Stimulated activated CD8-positive, alpha-beta memory T cell treated with anti-CD3 and anti-CD28 coated beads, Interleukin-7, amount 100 ng/mL, for 4 hours (primary cell): ENCODE data around the gene CAPN11.
"Not testable (repeated sequence)": the region's sequence is repeated elsewhere in the genome, so short reads cannot be mapped to it uniquely, and the experiment has no call there.

ENCODE experiments used
- DNase-seq, 2 donors: peaks; one replicate each; pipeline ENCODE4 v3.0.0-alpha.2; 2020; ENCODE audit warnings: low read depth in 2 of 2

Gene CAPN11

DNA sequence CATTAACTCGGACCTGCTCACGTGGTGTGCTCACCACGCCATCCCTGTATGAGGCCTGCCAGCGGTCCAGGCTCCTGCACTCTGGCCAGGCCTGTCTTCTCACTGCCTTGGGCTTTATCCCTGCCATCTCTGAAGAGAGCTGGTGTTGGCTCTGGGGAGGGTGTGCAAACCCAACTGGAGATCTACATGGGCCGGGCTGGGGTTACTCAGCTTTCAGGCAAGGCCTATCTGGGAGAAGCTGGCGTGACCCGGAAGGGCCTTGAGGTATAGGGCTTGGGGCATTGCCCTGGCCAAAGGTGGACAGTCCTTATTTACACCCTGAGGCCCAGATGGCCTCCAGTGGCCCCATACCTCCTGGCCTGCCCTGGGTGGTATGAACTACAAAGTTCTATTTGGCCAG lies 69.8 kb downstream of the CAPN11 start:
- DNase-seq = no peak

DNA sequence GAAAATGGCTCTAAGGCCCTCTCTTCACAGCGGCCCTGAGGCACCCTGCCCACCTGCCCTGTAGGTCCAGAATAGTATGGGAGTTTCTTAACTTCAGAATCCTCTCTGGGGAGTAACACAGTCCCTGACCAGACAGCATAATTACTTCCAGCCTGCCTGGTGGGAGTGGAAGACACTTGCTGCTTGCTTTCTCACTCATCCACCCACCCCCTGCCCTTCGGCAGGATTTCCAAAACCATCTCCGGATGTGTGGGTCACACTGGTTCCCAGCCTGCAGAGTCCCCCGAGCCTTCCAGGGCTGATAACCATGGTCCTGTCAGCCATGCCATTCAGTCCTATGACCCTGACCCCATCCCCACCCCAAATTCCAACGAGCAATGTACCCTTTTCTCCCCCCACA lies 70.2 kb downstream of the CAPN11 start:
- no peak for DNase-seq

DNA sequence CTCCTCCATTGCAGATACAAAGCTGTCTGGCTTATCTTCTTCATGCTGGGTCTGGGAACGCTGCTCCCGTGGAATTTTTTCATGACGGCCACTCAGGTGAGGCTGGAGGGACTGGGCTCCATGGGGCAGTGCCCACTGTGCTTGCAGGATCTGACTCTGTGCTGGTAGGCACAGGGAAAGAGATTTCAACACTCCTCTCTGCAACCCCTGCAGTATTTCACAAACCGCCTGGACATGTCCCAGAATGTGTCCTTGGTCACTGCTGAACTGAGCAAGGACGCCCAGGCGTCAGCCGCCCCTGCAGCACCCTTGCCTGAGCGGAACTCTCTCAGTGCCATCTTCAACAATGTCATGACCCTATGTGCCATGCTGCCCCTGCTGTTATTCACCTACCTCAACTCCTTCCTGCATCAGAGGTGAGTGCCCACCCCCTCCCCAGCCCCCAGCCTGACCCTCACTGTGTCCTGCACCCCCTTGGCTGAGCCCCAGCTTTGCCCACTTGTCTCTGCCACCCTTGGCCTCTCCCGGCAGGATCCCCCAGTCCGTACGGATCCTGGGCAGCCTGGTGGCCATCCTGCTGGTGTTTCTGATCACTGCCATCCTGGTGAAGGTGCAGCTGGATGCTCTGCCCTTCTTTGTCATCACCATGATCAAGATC lies 70.9 kb downstream of the CAPN11 start:
- no peak for DNase-seq

DNA sequence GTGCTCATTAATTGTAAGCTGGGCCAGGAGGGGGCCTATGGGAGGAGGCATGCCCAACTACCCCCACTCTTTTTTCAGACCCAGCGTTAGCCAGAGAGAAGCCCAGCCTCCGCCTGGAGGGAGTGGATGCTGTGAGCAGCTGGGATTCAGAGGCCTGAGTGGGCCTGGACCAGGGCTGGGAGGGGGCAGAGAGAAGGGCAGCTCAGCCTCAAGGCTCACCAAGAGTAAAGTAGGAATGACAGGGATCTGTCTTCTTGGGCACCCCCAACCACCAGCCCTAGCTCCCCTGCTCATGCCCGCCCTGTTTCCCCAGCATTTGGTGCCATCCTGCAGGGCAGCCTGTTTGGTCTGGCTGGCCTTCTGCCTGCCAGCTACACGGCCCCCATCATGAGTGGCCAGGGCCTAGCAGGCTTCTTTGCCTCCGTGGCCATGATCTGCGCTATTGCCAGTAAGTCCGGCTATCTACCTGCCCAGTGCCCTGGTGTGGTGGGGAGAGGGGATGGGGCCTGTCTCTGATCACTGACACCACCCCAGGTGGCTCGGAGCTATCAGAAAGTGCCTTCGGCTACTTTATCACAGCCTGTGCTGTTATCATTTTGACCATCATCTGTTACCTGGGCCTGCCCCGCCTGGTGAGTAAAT lies 71.5 kb downstream of the CAPN11 start:
- DNase-seq = no peak

DNA sequence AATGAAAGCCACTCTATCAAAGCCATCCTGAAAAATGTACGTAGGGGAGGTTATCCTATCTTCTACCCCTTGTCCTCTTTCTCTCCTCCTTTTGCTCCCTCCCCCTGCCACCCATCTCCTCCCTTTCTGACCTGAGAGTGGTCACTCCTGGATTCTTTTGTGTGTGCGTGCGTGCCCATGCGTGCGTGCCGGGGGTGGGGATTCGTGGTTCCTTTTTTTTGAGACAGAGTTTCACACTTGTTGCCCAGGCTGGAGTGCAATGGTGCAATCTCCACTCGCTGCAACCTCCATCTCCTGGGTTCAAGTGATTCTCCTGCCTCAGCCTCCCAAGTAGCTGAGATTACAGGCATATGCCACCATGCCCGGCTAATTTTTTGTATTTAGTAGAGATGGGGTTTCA lies 72.8 kb downstream of the CAPN11 start:
- DNase-seq = not testable (repeated sequence)

GRCh38 chr6:44232676-44233566 lies 74.3 kb downstream of the CAPN11 start:
- no peak for DNase-seq

- no peak for DNase-seq
Measured at GRCh38 chr6:44233567-44234100, 75.0 kb downstream of the CAPN11 start.
